IMR-90 (cell line): Measurements from ENCODE around the gene KIF1A. TPM values are rescaled to one million over a fixed set of nuclear protein-coding genes. Genes with fewer than 3 reads are reported as not detected.

Source experiments
- ATAC-seq: fragments of 200-7000 bp; cut with Tn5 transposase; 2 replicates; pipeline ENCODE4 v1.9.1; 2020; ENCODE audit warnings: low read depth, mild to moderate bottlenecking, moderate library complexity
- BruUV-seq: library from RNA; stranded (reverse); fragments of 400-500 nt; replicated peaks from 2 replicates; lab custom pipeline; 2021; lab: Mats Ljungman, UMichigan
- CTCF ChIA-PET: fragments of 300-600 bp; formaldehyde crosslinking; extraction: SDS; loops from one replicate; lab custom pipeline; 2021; ENCODE audit warnings: antibody characterized with exemption; lab: Yijun Ruan, JAX
- POLR2A ChIA-PET: fragments of 300-600 bp; sonication (Branson Sonifier 250); formaldehyde crosslinking; loops from one replicate; lab custom pipeline; 2022; ENCODE audit warnings: antibody characterized with exemption; ENCODE audit not compliant: unreplicated experiment; lab: Charles Lee
- DNase-seq: peaks from one replicate; pipeline ENCODE4 v3.0.0; 2013
- H2AFZ ChIP-seq: replicated peaks from 2 replicates; pipeline ENCODE3; 2013; ENCODE audit warnings: low read length, mild to moderate bottlenecking; ENCODE audit not compliant: poor library complexity
- H2AK5ac ChIP-seq: 2 replicates; pipeline ENCODE4 v1.6.1; 2013; ENCODE audit warnings: low read depth, low read length, inconsistent platforms
- H2AK9ac ChIP-seq: replicated peaks from 2 replicates; pipeline ENCODE3; 2013; ENCODE audit warnings: mild to moderate bottlenecking, low read depth, low read length, moderate library complexity; ENCODE audit not compliant: poor library complexity
- H2BK120ac ChIP-seq: 2 replicates; pipeline ENCODE4 v1.6.1; 2013; ENCODE audit warnings: low read depth, low read length, inconsistent platforms
- H2BK15ac ChIP-seq: 3 replicates; pipeline ENCODE4 v1.6.1; 2013; ENCODE audit warnings: low read depth, low read length, inconsistent platforms
- H2BK20ac ChIP-seq: 2 replicates; pipeline ENCODE4 v1.6.1; 2013; ENCODE audit warnings: low read depth, mild to moderate bottlenecking, inconsistent platforms, low read length, moderate library complexity
- H2BK5ac ChIP-seq: 2 replicates; pipeline ENCODE4 v1.6.1; 2013; ENCODE audit warnings: mild to moderate bottlenecking, low read depth, low read length, inconsistent platforms; ENCODE audit not compliant: poor library complexity, severe bottlenecking
- H3K14ac ChIP-seq: replicated peaks from 2 replicates; pipeline ENCODE4 v1.6.1; 2013; ENCODE audit warnings: low read depth, low read length, inconsistent platforms
- H3K18ac ChIP-seq: 2 replicates; pipeline ENCODE4 v1.6.1; 2013; ENCODE audit warnings: low read depth, low read length, control low read depth
- H3K23ac ChIP-seq: 2 replicates; pipeline ENCODE4 v1.6.1; 2013; ENCODE audit warnings: low read depth, low read length, inconsistent platforms
- H3K27ac ChIP-seq: 2 replicates; pipeline ENCODE4 v1.5.1; 2013; ENCODE audit warnings: mild to moderate bottlenecking, control low read depth, low read length; ENCODE audit not compliant: insufficient read depth
- H3K27me3 ChIP-seq: 2 replicates; pipeline ENCODE4 v1.6.1; 2013; ENCODE audit warnings: low read length; ENCODE audit not compliant: control insufficient read depth, insufficient read depth
- H3K36me3 ChIP-seq: 2 replicates; pipeline ENCODE4 v1.6.1; 2013; ENCODE audit warnings: low read length, mixed read lengths; ENCODE audit not compliant: control insufficient read depth, insufficient read depth
- H3K4ac ChIP-seq: 2 replicates; pipeline ENCODE4 v1.6.1; 2013; ENCODE audit warnings: low read depth, low read length, inconsistent platforms
- H3K4me1 ChIP-seq: 2 replicates; pipeline ENCODE4 v1.6.1; 2013; ENCODE audit warnings: low read length, mixed read lengths; ENCODE audit not compliant: control insufficient read depth, insufficient read depth
- H3K4me2 ChIP-seq: 2 replicates; pipeline ENCODE4 v1.6.1; 2013; ENCODE audit warnings: low read depth, mild to moderate bottlenecking, control low read depth, low read length, moderate library complexity
- H3K4me3 ChIP-seq: 2 replicates; pipeline ENCODE4 v1.5.1; 2013; ENCODE audit warnings: low read depth, mild to moderate bottlenecking, control low read depth, low read length, moderate library complexity; ENCODE audit not compliant: insufficient read depth
- H3K56ac ChIP-seq: 2 replicates; pipeline ENCODE4 v1.6.1; 2013; ENCODE audit warnings: low read length, inconsistent platforms; ENCODE audit not compliant: insufficient read depth; ENCODE audit errors: extremely low read depth
- H3K79me1 ChIP-seq, 2 experiments: 2 replicates each; pipeline ENCODE4 v1.6.1; 2013; ENCODE audit warnings: low read length in 2 of 2, inconsistent platforms in 1 of 2, low read depth in 1 of 2
- H3K9ac ChIP-seq: 2 replicates; pipeline ENCODE4 v1.6.1; 2013; ENCODE audit warnings: low read depth, low read length, control low read depth
- H3K9me1 ChIP-seq: 2 replicates; pipeline ENCODE4 v1.6.1; 2013; ENCODE audit warnings: low read length, inconsistent platforms; ENCODE audit not compliant: insufficient read depth
- H3K9me3 ChIP-seq: 2 replicates; pipeline ENCODE4 v1.6.1; 2013; ENCODE audit warnings: low read length; ENCODE audit not compliant: control insufficient read depth, insufficient read depth
- H4K20me1 ChIP-seq: 2 replicates; pipeline ENCODE4 v1.6.1; 2013; ENCODE audit warnings: low read length, inconsistent platforms; ENCODE audit not compliant: insufficient read depth
- H4K5ac ChIP-seq: 2 replicates; pipeline ENCODE4 v1.6.1; 2013; ENCODE audit warnings: mild to moderate bottlenecking, low read depth, low read length, control low read depth
- H4K8ac ChIP-seq, 2 experiments: 2 replicates each; pipeline ENCODE4 v1.6.1; 2013; ENCODE audit warnings: low read depth in 2 of 2, low read length in 2 of 2, control low read depth in 1 of 2, inconsistent platforms in 1 of 2
- H4K91ac ChIP-seq: 2 replicates; pipeline ENCODE4 v1.6.1; 2013; ENCODE audit warnings: low read depth, low read length, inconsistent platforms; ENCODE audit not compliant: insufficient read depth
- CEBPB ChIP-seq: IDR thresholded peaks from 2 replicates; pipeline ENCODE4 v1.6.1; 2012; ENCODE audit warnings: low read depth, low read length, improper control_type of control experiment
- CTCF ChIP-seq: conservative IDR thresholded peaks from 2 replicates; pipeline ENCODE4 v1.5.1; 2012; ENCODE audit warnings: mild to moderate bottlenecking, low read depth, low read length, improper control_type of control experiment
- FOS ChIP-seq: fragments of 150-350 bp; IDR thresholded peaks from 2 replicates; pipeline ENCODE4 v1.6.1; 2016; ENCODE audit warnings: low read depth, low read length
- MAFK ChIP-seq: IDR thresholded peaks from 2 replicates; pipeline ENCODE4 v1.6.1; 2012; ENCODE audit warnings: low read depth, low read length, improper control_type of control experiment
- NFE2L2 ChIP-seq: fragments of 150-350 bp; IDR thresholded peaks from 2 replicates; pipeline ENCODE4 v1.6.1; 2016; ENCODE audit warnings: low read depth, mild to moderate bottlenecking, low read length
- POLR2A ChIP-seq: IDR thresholded peaks from 2 replicates; pipeline ENCODE4 v1.6.1; 2012; ENCODE audit warnings: mild to moderate bottlenecking, low read depth, low read length
- RFX5 ChIP-seq: IDR thresholded peaks from 2 replicates; pipeline ENCODE4 v1.8.0; 2012; ENCODE audit warnings: low read depth, mild to moderate bottlenecking, low read length, moderate library complexity
- SMC3 ChIP-seq: fragments of 150-350 bp; IDR thresholded peaks from 2 replicates; pipeline ENCODE4 v1.6.1; 2016; ENCODE audit warnings: low read depth, mild to moderate bottlenecking, antibody characterized with exemption, low read length, moderate library complexity
- USF2 ChIP-seq: fragments of 150-350 bp; IDR thresholded peaks from 2 replicates; pipeline ENCODE4 v1.6.1; 2017; ENCODE audit warnings: mild to moderate bottlenecking, antibody characterized with exemption, low read length, low read depth
- WGBS, 2 experiments: methylation state at CpG; one replicate each; pipeline versions ENCODE4 v1.1.5 to v1.1.7; 2013; ENCODE audit warnings: missing lambda C conversion rate in 2 of 2; ENCODE audit not compliant: insufficient read length in 1 of 2; ENCODE audit errors: extremely low coverage in 2 of 2; 5-methylcytosine and 5-hydroxymethylcytosine counted together
- dilution Hi-C: fragments of 300-500 bp; cut with HindIII; formaldehyde crosslinking; loops from one replicate; pipeline ENCODE4 v1.14.3; 2018; ENCODE audit warnings: low sequenced_read_pairs; ENCODE audit not compliant: unreplicated experiment
- in situ Hi-C: fragments of 300-500 bp; cut with MboI; formaldehyde crosslinking; loops from 3 replicates; pipeline ENCODE4 v1.14.3; 2019; ENCODE audit warnings: low sequenced_read_pairs, inconsistent platforms, mixed read lengths
- intact Hi-C: fragments of 100-400 bp; cut with micrococcal nuclease; formaldehyde crosslinking; loops from 2 replicates; pipeline ENCODE4 v1.10.0; 2022
- polyA plus RNA-seq, 3 experiments: library from polyadenylated mRNA; depleted of rRNA; stranded (reverse); fragments of >200 nt; gene quantifications; 2 replicates each; pipeline ENCODE4 v1.2.3, GENCODE V29; 2012; ENCODE audit warnings: low replicate concordance in 1 of 3
- total RNA-seq: library from RNA; depleted of rRNA; stranded (reverse); fragments of >200 nt; gene quantifications from 2 replicates; pipeline ENCODE4 v1.2.3, GENCODE V29; 2012

The KIF1A gene
- total and polyA plus RNA-seq, 2 of the 4 experiments (the other 2 are of a cell fraction) = under 0.01 TPM; not detected in 1

- no peak overlapping the region for H2BK120ac ChIP-seq
- H3K4me3 ChIP-seq = no peak overlapping the region
- H3K4me2 ChIP-seq = no peak overlapping the region
- no peaks in the 10 kb centered on the region for H3K9me1 ChIP-seq
- BruUV-seq = no TSS peak
- H3K27ac ChIP-seq = no peak overlapping the region
- no peak overlapping the region for H4K8ac ChIP-seq
- no peak overlapping the region for H2AK5ac ChIP-seq
- POLR2A ChIA-PET = no interaction called here
- no peak overlapping the region for H3K18ac ChIP-seq
- in situ Hi-C loops = no loop called here
- no peak overlapping the region for H2BK5ac ChIP-seq
- H3K9ac ChIP-seq = no peak overlapping the region
- DNase-seq (no peak), ATAC-seq (no peak)
- no peak overlapping the region for H2BK20ac ChIP-seq
- no peak overlapping the region for H2BK15ac ChIP-seq
- H3K56ac ChIP-seq = no peak overlapping the region
- H3K23ac ChIP-seq = no peak overlapping the region
- no peak overlapping the region for H3K4ac ChIP-seq
- no peaks in the 10 kb centered on the region for H3K36me3 ChIP-seq
- CTCF ChIA-PET = no interaction called here
- H3K27me3 ChIP-seq = no peaks in the 10 kb centered on the region; the same call in 1 of the 2 replicates
- no peaks in the 10 kb centered on the region for H4K20me1 ChIP-seq
- no peak overlapping the region for H4K5ac ChIP-seq
- TF ChIP-seq NFE2L2 (no peak), FOS (no peak), SMC3 (no peak), CEBPB (no peak), MAFK (no peak), POLR2A (no peak), USF2 (no peak), RFX5 (no peak), CTCF (no peak)
- H2AFZ ChIP-seq = no peak overlapping the region
- H4K91ac ChIP-seq = no peak overlapping the region
- no peaks in the 10 kb centered on the region for H3K79me1 ChIP-seq
- H2AK9ac ChIP-seq = no peak overlapping the region
- peaks cover 3% of the 10 kb centered on the region; the same call in 1 of the 2 replicates for H3K9me3 ChIP-seq
- H3K4me1 ChIP-seq = no peaks in the 10 kb centered on the region
- intact Hi-C loops = no loop called here
- WGBS, 2 experiments = 88% methylated on average over 12 of the region's 25 CpGs; no CpG with 5 or more reads in 1 of the 2 experiments
- H3K14ac ChIP-seq = no peak overlapping the region
- dilution Hi-C loops = no loop called here
These were observed 35.2 kb downstream of the KIF1A start for GRCh38 chr2:240784629-240785423.
